Neuronal stem cell (in vitro differentiated cells): Measurements from ENCODE around the gene HFE.

Experiments
- DNase-seq: peaks from one replicate; pipeline ENCODE4 v3.0.0-alpha.2; 2013; ENCODE audit warnings: low spot score
- H2AFZ ChIP-seq: one replicate; pipeline ENCODE4 v1.6.1; 2013; ENCODE audit warnings: mild to moderate bottlenecking, low read length, inconsistent platforms
- H2AK5ac ChIP-seq: 2 replicates; pipeline ENCODE4 v1.6.1; 2013; ENCODE audit warnings: low read depth, mild to moderate bottlenecking, inconsistent platforms, low read length, moderate library complexity, mixed read lengths
- H2BK120ac ChIP-seq: 2 replicates; pipeline ENCODE4 v1.6.1; 2013; ENCODE audit warnings: low read depth, mild to moderate bottlenecking, inconsistent platforms, low read length, moderate library complexity, mixed read lengths
- H2BK12ac ChIP-seq: one replicate; pipeline ENCODE4 v1.6.1; 2013; ENCODE audit warnings: low read length, inconsistent platforms
- H2BK15ac ChIP-seq: 2 replicates; pipeline ENCODE4 v1.6.1; 2013; ENCODE audit warnings: mild to moderate bottlenecking, low read length, inconsistent platforms, mixed read lengths
- H2BK5ac ChIP-seq: one replicate; pipeline ENCODE4 v1.6.1; 2013; ENCODE audit warnings: inconsistent platforms, mild to moderate bottlenecking, low read length, moderate library complexity
- H3K14ac ChIP-seq: one replicate; pipeline ENCODE4 v1.6.1; 2013; ENCODE audit warnings: low read length, inconsistent platforms
- H3K18ac ChIP-seq: 2 replicates; pipeline ENCODE4 v1.6.1; 2013; ENCODE audit warnings: low read length, inconsistent platforms
- H3K23ac ChIP-seq: 2 replicates; pipeline ENCODE4 v1.6.1; 2013; ENCODE audit warnings: low read depth, mild to moderate bottlenecking, mixed read lengths, low read length, inconsistent platforms; ENCODE audit not compliant: poor library complexity
- H3K27ac ChIP-seq: replicated peaks from 3 replicates; pipeline ENCODE4 v1.5.1; 2013; ENCODE audit warnings: low read length, inconsistent platforms
- H3K27me3 ChIP-seq, 3 experiments: 2 replicates each; pipeline ENCODE4 v1.6.1; 2013; ENCODE audit warnings: low read length in 3 of 3, mild to moderate bottlenecking in 2 of 3, inconsistent platforms in 1 of 3, low read depth in 1 of 3, mixed read lengths in 1 of 3, moderate library complexity in 1 of 3; ENCODE audit not compliant: control insufficient read depth in 3 of 3, insufficient read depth in 3 of 3
- H3K36me3 ChIP-seq, 2 donors: replicated peaks in 1 of 2; 2 replicates each; pipeline ENCODE4 v1.6.1; 2013; ENCODE audit warnings: low read length in 2 of 2; ENCODE audit not compliant: control insufficient read depth in 2 of 2, insufficient read depth in 2 of 2
- H3K4ac ChIP-seq: 2 replicates; pipeline ENCODE4 v1.6.1; 2013; ENCODE audit warnings: inconsistent platforms, mild to moderate bottlenecking, low read length, moderate library complexity
- H3K4me1 ChIP-seq, 2 donors: 1 replicate in 1 of 2; 2 replicates in 1 of 2; pipeline ENCODE4 v1.6.1; 2013; ENCODE audit warnings: low read length in 2 of 2, low read depth in 1 of 2; ENCODE audit not compliant: control insufficient read depth in 2 of 2, insufficient read depth in 1 of 2
- H3K4me2 ChIP-seq: one replicate; pipeline ENCODE4 v1.6.1; 2013; ENCODE audit warnings: mild to moderate bottlenecking, low read length, inconsistent platforms; ENCODE audit not compliant: insufficient read depth, poor library complexity, severe bottlenecking
- H3K4me3 ChIP-seq, 2 donors: 2 replicates each; pipeline ENCODE4 v1.5.1; 2013; ENCODE audit warnings: low read length in 2 of 2, mild to moderate bottlenecking in 2 of 2, inconsistent platforms in 1 of 2, moderate library complexity in 1 of 2
- H3K79me1 ChIP-seq: one replicate; pipeline ENCODE4 v1.6.1; 2013; ENCODE audit warnings: low read depth, mild to moderate bottlenecking, inconsistent platforms, low read length, moderate library complexity
- H3K9ac ChIP-seq: one replicate; pipeline ENCODE4 v1.6.1; 2013; ENCODE audit warnings: mild to moderate bottlenecking, low read depth, low read length, inconsistent platforms; ENCODE audit not compliant: poor library complexity
- H3K9me3 ChIP-seq, 2 donors: replicated peaks in 1 of 2; 2 replicates each; pipeline versions ENCODE3 to v1.6.1; 2013; ENCODE audit warnings: low read length in 2 of 2, mild to moderate bottlenecking in 2 of 2, inconsistent platforms in 1 of 2, low read depth in 1 of 2, mixed read lengths in 1 of 2, moderate library complexity in 1 of 2; ENCODE audit not compliant: control insufficient read depth in 2 of 2, insufficient read depth in 1 of 2
- H4K8ac ChIP-seq: one replicate; pipeline ENCODE4 v1.6.1; 2013; ENCODE audit warnings: low read depth, mild to moderate bottlenecking, inconsistent platforms, low read length, moderate library complexity
- H4K91ac ChIP-seq: one replicate; pipeline ENCODE4 v1.6.1; 2013; ENCODE audit warnings: low read length, low read depth, mild to moderate bottlenecking, inconsistent platforms; ENCODE audit not compliant: poor library complexity
- WGBS, 2 donors: extraction: QIAGEN DNeasy Blood & Tissue Kit; methylation state at CpG; one replicate each; pipeline ENCODE4 v1.1.7; 2013; ENCODE audit warnings: missing lambda C conversion rate in 2 of 2, mixed read lengths in 1 of 2; ENCODE audit not compliant: insufficient read length in 2 of 2, insufficient replicate concordance in 1 of 2; ENCODE audit errors: extremely low coverage in 2 of 2; 5-methylcytosine and 5-hydroxymethylcytosine counted together

HFE gene

GRCh38 chr6:26128013-26128771 lies 41.0 kb downstream of the HFE start:
- Histone ChIP-seq H2BK120ac (no peak overlapping the region), H4K8ac (no peak overlapping the region), H3K23ac (no peak overlapping the region), H3K27ac (no peak overlapping the region), H2BK5ac (no peak overlapping the region), H3K9me3 (no peaks in the 10 kb centered on the region), H3K27me3 (no peaks in the 10 kb centered on the region), H3K4me1 (peaks cover 0 to 4% of the 10 kb centered on the region in 2 donors), H2AK5ac (no peak overlapping the region), H2BK12ac (no peak overlapping the region), H2AFZ (no peak overlapping the region), H3K4me2 (no peak overlapping the region), H2BK15ac (no peak overlapping the region), H3K14ac (no peak overlapping the region), H3K36me3 (peaks cover 2 to 8% of the 10 kb centered on the region in 2 donors), H3K79me1 (no peaks in the 10 kb centered on the region), H3K18ac (no peak overlapping the region), H3K4me3 (no peak overlapping the region), H4K91ac (no peak overlapping the region), H3K9ac (no peak overlapping the region), H3K4ac (no peak overlapping the region)
- WGBS, 2 donors = no CpG with 5 or more reads among the region's 5 CpGs
- no peak for DNase-seq

DNA sequence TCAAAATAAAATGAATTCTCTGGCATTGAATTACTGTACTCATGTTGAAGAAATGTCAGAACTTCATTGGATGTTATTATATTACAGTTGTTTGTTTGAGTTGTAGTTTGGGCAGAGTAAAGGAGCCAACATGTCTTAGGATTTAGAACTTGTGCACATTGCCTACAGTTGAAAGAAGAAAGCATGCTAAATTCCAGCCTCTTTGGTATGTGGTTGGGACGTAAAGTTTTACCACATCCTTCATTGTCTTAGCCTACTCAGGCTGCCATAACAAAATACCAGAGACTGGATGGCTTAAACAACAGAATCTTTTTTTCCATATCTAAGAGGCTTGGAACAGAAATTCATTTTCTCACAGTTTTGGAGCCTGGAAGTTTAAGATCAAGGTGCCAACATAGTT lies 42.4 kb downstream of the HFE start:
- Histone ChIP-seq H4K8ac (no peak overlapping the region), H3K79me1 (no peaks in the 10 kb centered on the region), H2BK12ac (no peak overlapping the region), H4K91ac (no peak overlapping the region), H3K4me1 (peaks cover 0 to 4% of the 10 kb centered on the region in 2 donors), H3K14ac (no peak overlapping the region), H3K4ac (no peak overlapping the region), H2AK5ac (no peak overlapping the region), H3K9me3 (no peaks in the 10 kb centered on the region), H3K23ac (no peak overlapping the region), H3K9ac (no peak overlapping the region), H2BK15ac (no peak overlapping the region), H2BK120ac (no peak overlapping the region), H3K4me3 (no peak overlapping the region), H2BK5ac (no peak overlapping the region), H3K36me3 (peaks cover 2 to 8% of the 10 kb centered on the region in 2 donors), H2AFZ (no peak overlapping the region), H3K27me3 (no peaks in the 10 kb centered on the region), H3K18ac (no peak overlapping the region), H3K4me2 (no peak overlapping the region), H3K27ac (no peak overlapping the region)
- no peak for DNase-seq
- no CpG with 5 or more reads among the region's 1 CpG for WGBS, 2 donors

DNA sequence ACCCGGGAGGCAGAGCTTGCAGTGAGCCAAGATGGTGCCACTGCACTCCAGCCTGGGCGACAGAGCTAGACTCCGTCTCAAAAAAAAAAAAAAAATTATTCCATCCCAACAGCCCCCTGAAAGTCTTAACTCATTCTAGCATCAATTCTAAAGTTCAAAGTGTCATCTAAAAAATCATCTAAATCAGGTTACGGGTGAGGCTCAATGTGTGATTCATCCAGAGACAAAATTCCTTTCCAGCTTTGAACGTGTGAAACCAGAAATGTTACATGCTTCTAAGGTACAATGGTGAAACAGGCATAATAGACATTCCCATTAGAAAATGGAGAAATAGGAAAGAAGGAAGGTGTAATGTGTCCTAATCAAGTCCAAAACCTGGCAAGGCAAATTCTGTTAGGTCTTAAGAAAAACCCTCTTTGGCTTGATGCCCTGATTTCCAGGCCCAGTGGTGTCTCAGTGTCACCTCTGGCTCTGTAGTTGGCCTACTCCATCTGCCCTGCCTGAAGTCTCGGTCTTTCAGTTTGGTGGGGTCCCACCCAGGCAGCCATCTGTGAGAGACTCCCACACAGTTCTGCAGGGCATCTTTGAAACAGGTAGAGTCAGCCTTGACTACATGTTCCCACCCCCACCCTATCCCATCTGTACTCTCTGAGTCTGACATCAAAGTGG lies 43.5 kb downstream of the HFE start:
- no peak overlapping the region for H3K4ac ChIP-seq
- no peak overlapping the region for H2BK15ac ChIP-seq
- no peak overlapping the region for H3K27ac ChIP-seq
- no peaks in the 10 kb centered on the region for H3K79me1 ChIP-seq
- H3K4me2 ChIP-seq = no peak overlapping the region
- H3K36me3 ChIP-seq = peaks cover 2 to 8% of the 10 kb centered on the region in 2 donors
- no peak overlapping the region for H4K91ac ChIP-seq
- H3K23ac ChIP-seq = no peak overlapping the region
- H3K27me3 ChIP-seq = no peaks in the 10 kb centered on the region
- no peak overlapping the region for H4K8ac ChIP-seq
- no peak overlapping the region for H2AK5ac ChIP-seq
- H2BK120ac ChIP-seq = no peak overlapping the region
- no peak overlapping the region for H2AFZ ChIP-seq
- H3K9me3 ChIP-seq = no peaks in the 10 kb centered on the region
- no CpG with 5 or more reads among the region's 6 CpGs for WGBS, 2 donors
- H3K4me1 ChIP-seq = peaks cover 0 to 4% of the 10 kb centered on the region in 2 donors
- H3K4me3 ChIP-seq = no peak overlapping the region
- H3K14ac ChIP-seq = no peak overlapping the region
- H2BK5ac ChIP-seq = no peak overlapping the region
- DNase-seq = no peak
- no peak overlapping the region for H3K18ac ChIP-seq
- no peak overlapping the region for H3K9ac ChIP-seq
- no peak overlapping the region for H2BK12ac ChIP-seq

- H3K4me2 ChIP-seq = no peak overlapping the region
- H3K27me3 ChIP-seq = no peaks in the 10 kb centered on the region
- H2BK15ac ChIP-seq = no peak overlapping the region
- no peak overlapping the region for H3K4me3 ChIP-seq
- no peak overlapping the region for H4K91ac ChIP-seq
- no peaks in the 10 kb centered on the region for H3K79me1 ChIP-seq
- H3K18ac ChIP-seq = no peak overlapping the region
- H3K4ac ChIP-seq = no peak overlapping the region
- H3K36me3 ChIP-seq = peaks cover 2 to 8% of the 10 kb centered on the region in 2 donors
- H4K8ac ChIP-seq = no peak overlapping the region
- H3K27ac ChIP-seq = no peak overlapping the region
- no peak overlapping the region for H2AK5ac ChIP-seq
- no peak overlapping the region for H2BK120ac ChIP-seq
- H2AFZ ChIP-seq = no peak overlapping the region
- no peak overlapping the region for H3K14ac ChIP-seq
- H3K4me1 ChIP-seq = peaks cover 0 to 4% of the 10 kb centered on the region in 2 donors
- no peaks in the 10 kb centered on the region for H3K9me3 ChIP-seq
- H3K23ac ChIP-seq = no peak overlapping the region
- no peak for DNase-seq
- no peak overlapping the region for H2BK5ac ChIP-seq
- H2BK12ac ChIP-seq = no peak overlapping the region
- WGBS, 2 donors = no CpG with 5 or more reads among the region's 3 CpGs
- H3K9ac ChIP-seq = no peak overlapping the region
These were observed 44.4 kb downstream of the HFE start for GRCh38 chr6:26131618-26132017.
